ENCODE results near the gene RABAC1. TPM values are rescaled to one million over a fixed set of nuclear protein-coding genes. Genes with fewer than 3 reads are reported as not detected.
A peak's percentile ranks its signal among the peaks of the same experiment; 100 is the strongest.
"Not testable (repeated sequence)": the region's sequence is repeated elsewhere in the genome, so short reads cannot be mapped to it uniquely, and the experiment has no call there.

Gene RABAC1
- total and polyA plus RNA-seq, 3 experiments from 2014 or later = 74.7 to 220 (median 83.3) TPM

GRCh38 chr19:41991925-41992569 is 32.9 kb upstream of the RABAC1 start:
- Mint-ChIP-seq H3K27me3 (peaks cover 15 to 23% of the 10 kb centered on the region in 2 donors), H3K4me3 (peak overlapping the region in 5 of 7 donors; percentile 57 to 74 (median 61)), H3K4me1 (peaks cover 28 to 30% (median 30%) of the 10 kb centered on the region in 3 donors), H3K27ac (peak overlapping the region in 2 of 8 donors; percentile 44 to 55)
- DNase-seq; H3K4me3 ChIP-seq (ENCODE audit: low read length); H3K36me3 Mint-ChIP-seq; H3K27ac ChIP-seq (ENCODE audit: low read depth, low read length); H3K9me3 Mint-ChIP-seq; H3K36me3 ChIP-seq (ENCODE audit: insufficient read depth, low read length); POLR2A ChIA-PET; H3K9me3 ChIP-seq (ENCODE audit: low read length); CTCF ChIA-PET: not testable (repeated sequence)
- Histone ChIP-seq H3K4me1 (ENCODE audit: insufficient read depth, low read length) (peaks cover 11% of the 10 kb centered on the region), H3K27me3 (ENCODE audit: insufficient read depth, low read length, poor library complexity, severe bottlenecking) (peaks cover 20% of the 10 kb centered on the region)

GRCh38 chr19:41991025-41991424 is 31.9 kb upstream of the RABAC1 start:
- H3K36me3 ChIP-seq (ENCODE audit: insufficient read depth, low read length) = no peaks in the 10 kb centered on the region
- POLR2A ChIA-PET = no interaction called here
- Mint-ChIP-seq H3K4me1 (peaks cover 22 to 24% (median 22%) of the 10 kb centered on the region in 3 donors), H3K9me3 (no peaks in the 10 kb centered on the region), H3K27me3 (peaks cover 10 to 14% of the 10 kb centered on the region in 2 donors), H3K36me3 (peaks cover 4 to 13% (median 6%) of the 10 kb centered on the region in 3 donors), H3K27ac (no peak overlapping the region), H3K4me3 (no peak overlapping the region)
- no peak overlapping the region for H3K27ac ChIP-seq (ENCODE audit: low read depth, low read length)
- H3K9me3 ChIP-seq (ENCODE audit: low read length) = no peaks in the 10 kb centered on the region
- H3K4me3 ChIP-seq (ENCODE audit: low read length) = no peak overlapping the region
- CTCF ChIA-PET = no interaction called here
- no peak for DNase-seq
- peaks cover 11% of the 10 kb centered on the region for H3K4me1 ChIP-seq (ENCODE audit: insufficient read depth, low read length)
- H3K27me3 ChIP-seq (ENCODE audit: insufficient read depth, low read length, poor library complexity, severe bottlenecking) = peaks cover 13% of the 10 kb centered on the region

GRCh38 chr19:41990615-41991014 is 31.5 kb upstream of the RABAC1 start:
- Mint-ChIP-seq H3K4me3 (no peak overlapping the region), H3K36me3 (peaks cover 4 to 15% (median 6%) of the 10 kb centered on the region in 3 donors), H3K27me3 (peaks cover 8 to 11% of the 10 kb centered on the region in 2 donors), H3K9me3 (no peaks in the 10 kb centered on the region), H3K27ac (no peak overlapping the region), H3K4me1 (peaks cover 21 to 22% (median 22%) of the 10 kb centered on the region in 3 donors)
- no peaks in the 10 kb centered on the region for H3K9me3 ChIP-seq (ENCODE audit: low read length)
- no peak overlapping the region for H3K27ac ChIP-seq (ENCODE audit: low read depth, low read length)
- H3K4me1 ChIP-seq (ENCODE audit: insufficient read depth, low read length) = peaks cover 11% of the 10 kb centered on the region
- DNase-seq = no peak
- CTCF ChIA-PET = no interaction called here
- POLR2A ChIA-PET = no interaction called here
- H3K4me3 ChIP-seq (ENCODE audit: low read length) = no peak overlapping the region
- no peaks in the 10 kb centered on the region for H3K36me3 ChIP-seq (ENCODE audit: insufficient read depth, low read length)
- peaks cover 9% of the 10 kb centered on the region for H3K27me3 ChIP-seq (ENCODE audit: insufficient read depth, low read length, poor library complexity, severe bottlenecking)

- no peak for DNase-seq
- H3K9me3 Mint-ChIP-seq = no peaks in the 10 kb centered on the region
- Histone ChIP-seq H3K9me3 (ENCODE audit: low read length) (no peaks in the 10 kb centered on the region), H3K4me3 (ENCODE audit: low read length) (no peak overlapping the region), H3K4me1 (ENCODE audit: insufficient read depth, low read length) (peaks cover 11% of the 10 kb centered on the region), H3K27me3 (ENCODE audit: insufficient read depth, low read length, poor library complexity, severe bottlenecking) (peaks cover 4% of the 10 kb centered on the region), H3K36me3 (ENCODE audit: insufficient read depth, low read length) (no peaks in the 10 kb centered on the region), H3K27ac (ENCODE audit: low read depth, low read length) (no peak overlapping the region)
- ChIA-PET CTCF (no interaction called here), POLR2A (no interaction called here)
- no peak overlapping the region for H3K27ac Mint-ChIP-seq
- H3K4me1 Mint-ChIP-seq = peaks cover 15 to 17% (median 17%) of the 10 kb centered on the region in 3 donors
- peaks cover 2 to 5% of the 10 kb centered on the region in 2 donors for H3K27me3 Mint-ChIP-seq
- no peak overlapping the region for H3K4me3 Mint-ChIP-seq
- H3K36me3 Mint-ChIP-seq = peaks cover 6 to 19% (median 6%) of the 10 kb centered on the region in 3 donors
Measured at GRCh38 chr19:41990028-41990427, 30.9 kb upstream of the RABAC1 start.

- H3K4me1 ChIP-seq (ENCODE audit: insufficient read depth, low read length) = peaks cover 6% of the 10 kb centered on the region
- no peak overlapping the region for H3K4me3 Mint-ChIP-seq
- ChIA-PET POLR2A (no interaction called here), CTCF (no interaction called here)
- H3K27ac ChIP-seq (ENCODE audit: low read depth, low read length) = no peak overlapping the region
- no peak for DNase-seq
- H3K9me3 Mint-ChIP-seq = no peaks in the 10 kb centered on the region
- no peak overlapping the region for H3K4me3 ChIP-seq (ENCODE audit: low read length)
- peaks cover 9 to 11% (median 11%) of the 10 kb centered on the region in 3 donors for H3K4me1 Mint-ChIP-seq
- peaks cover 6 to 22% (median 6%) of the 10 kb centered on the region in 3 donors for H3K36me3 Mint-ChIP-seq
- H3K27me3 ChIP-seq (ENCODE audit: insufficient read depth, low read length, poor library complexity, severe bottlenecking) = no peaks in the 10 kb centered on the region
- H3K9me3 ChIP-seq (ENCODE audit: low read length) = no peaks in the 10 kb centered on the region
- H3K27ac Mint-ChIP-seq = no peak overlapping the region
- H3K27me3 Mint-ChIP-seq = no peaks in the 10 kb centered on the region
- H3K36me3 ChIP-seq (ENCODE audit: insufficient read depth, low read length) = no peaks in the 10 kb centered on the region
Measured at GRCh38 chr19:41988947-41989346, 29.8 kb upstream of the RABAC1 start.

- no peak for DNase-seq
- H3K27ac ChIP-seq (ENCODE audit: low read depth, low read length) = no peak overlapping the region
- H3K4me3 Mint-ChIP-seq = no peak overlapping the region
- ChIA-PET POLR2A (no interaction called here), CTCF (interaction anchor here (0.7 kb wide), 1 partner anchor 140 kb away, joined by 4 read pairs; no protein-coding TSS in a partner anchor)
- no peak overlapping the region for H3K4me3 ChIP-seq (ENCODE audit: low read length)
- no peaks in the 10 kb centered on the region for H3K27me3 Mint-ChIP-seq
- peak overlapping the region in 2 of 8 donors; percentile 11 to 51 for H3K27ac Mint-ChIP-seq
- H3K9me3 Mint-ChIP-seq = no peaks in the 10 kb centered on the region
- H3K36me3 Mint-ChIP-seq = peaks cover 6 to 22% (median 6%) of the 10 kb centered on the region in 3 donors
- no peaks in the 10 kb centered on the region for H3K4me1 ChIP-seq (ENCODE audit: insufficient read depth, low read length)
- H3K36me3 ChIP-seq (ENCODE audit: insufficient read depth, low read length) = no peaks in the 10 kb centered on the region
- no peaks in the 10 kb centered on the region for H3K27me3 ChIP-seq (ENCODE audit: insufficient read depth, low read length, poor library complexity, severe bottlenecking)
- H3K4me1 Mint-ChIP-seq = peaks cover 0 to under 1% (median 0%) of the 10 kb centered on the region in 3 donors
- H3K9me3 ChIP-seq (ENCODE audit: low read length) = no peaks in the 10 kb centered on the region
Measured at GRCh38 chr19:41987141-41987860, 28.2 kb upstream of the RABAC1 start.

- H3K4me1 ChIP-seq (ENCODE audit: insufficient read depth, low read length) = no peaks in the 10 kb centered on the region
- H3K27ac ChIP-seq (ENCODE audit: low read depth, low read length) = no peak overlapping the region
- H3K27ac Mint-ChIP-seq = no peak overlapping the region
- peaks cover 6 to 33% (median 10%) of the 10 kb centered on the region in 3 donors for H3K36me3 Mint-ChIP-seq
- no peaks in the 10 kb centered on the region for H3K27me3 ChIP-seq (ENCODE audit: insufficient read depth, low read length, poor library complexity, severe bottlenecking)
- ChIA-PET CTCF (no interaction called here), POLR2A (no interaction called here)
- no peaks in the 10 kb centered on the region for H3K4me1 Mint-ChIP-seq
- no peaks in the 10 kb centered on the region for H3K9me3 Mint-ChIP-seq
- H3K27me3 Mint-ChIP-seq = no peaks in the 10 kb centered on the region
- DNase-seq = no peak
- H3K36me3 ChIP-seq (ENCODE audit: insufficient read depth, low read length) = no peaks in the 10 kb centered on the region
- no peak overlapping the region for H3K4me3 Mint-ChIP-seq
- H3K4me3 ChIP-seq (ENCODE audit: low read length) = no peak overlapping the region
- no peaks in the 10 kb centered on the region for H3K9me3 ChIP-seq (ENCODE audit: low read length)
Measured at GRCh38 chr19:41984961-41985360, 25.8 kb upstream of the RABAC1 start.

- no peak overlapping the region for H3K4me3 ChIP-seq (ENCODE audit: low read length)
- POLR2A ChIA-PET = no interaction called here
- H3K4me1 ChIP-seq (ENCODE audit: insufficient read depth, low read length) = no peaks in the 10 kb centered on the region
- DNase-seq = no peak
- no peaks in the 10 kb centered on the region for H3K36me3 ChIP-seq (ENCODE audit: insufficient read depth, low read length)
- no peaks in the 10 kb centered on the region for H3K27me3 Mint-ChIP-seq
- H3K27ac ChIP-seq (ENCODE audit: low read depth, low read length) = no peak overlapping the region
- H3K4me3 Mint-ChIP-seq = no peak overlapping the region
- CTCF ChIA-PET = no interaction called here
- H3K9me3 ChIP-seq (ENCODE audit: low read length) = no peaks in the 10 kb centered on the region
- no peaks in the 10 kb centered on the region for H3K9me3 Mint-ChIP-seq
- H3K27me3 ChIP-seq (ENCODE audit: insufficient read depth, low read length, poor library complexity, severe bottlenecking) = no peaks in the 10 kb centered on the region
- no peak overlapping the region for H3K27ac Mint-ChIP-seq
- H3K4me1 Mint-ChIP-seq = no peaks in the 10 kb centered on the region
- peaks cover 0 to 32% (median 9%) of the 10 kb centered on the region in 3 donors for H3K36me3 Mint-ChIP-seq
Measured at GRCh38 chr19:41981724-41982123, 22.6 kb upstream of the RABAC1 start.

Measured in CD8-positive, alpha-beta memory T cell (primary cell).